Keratinocyte (primary cell): ENCODE data around the gene QSOX2. TPM values are rescaled to one million over a fixed set of nuclear protein-coding genes. Genes with fewer than 3 reads are reported as not detected.

Source experiments
- DNase-seq: peaks from one replicate; pipeline ENCODE4 v3.0.0-alpha.2; 2011; ENCODE audit warnings: low read depth, missing footprints, low spot score
- FAIRE-seq: peaks from 2 replicates; lab custom pipeline; 2011; peaks lifted over from hg19 to GRCh38; lab: Jason Lieb, UNC
- H2AFZ ChIP-seq: 2 replicates; pipeline ENCODE4 v1.6.0; 2012; ENCODE audit warnings: low read length, control low read depth, inconsistent platforms; ENCODE audit not compliant: control insufficient read depth
- H3K27ac ChIP-seq: 2 replicates; pipeline ENCODE4 v1.5.1; 2011; ENCODE audit warnings: low read length; ENCODE audit not compliant: control insufficient read depth, insufficient read depth
- H3K27me3 ChIP-seq: 3 replicates; pipeline ENCODE4 v1.6.0; 2011; ENCODE audit warnings: low read length; ENCODE audit not compliant: control insufficient read depth, insufficient read depth; ENCODE audit errors: extremely low read depth
- H3K36me3 ChIP-seq, 2 experiments: 2 replicates in 1 of 2; 3 replicates in 1 of 2; pipeline ENCODE4 v1.5.1; 2011; ENCODE audit warnings: low read length in 2 of 2, mild to moderate bottlenecking in 1 of 2; ENCODE audit not compliant: control insufficient read depth in 2 of 2, insufficient read depth in 2 of 2; ENCODE audit errors: extremely low read depth in 1 of 2
- H3K4me1 ChIP-seq: 3 replicates; pipeline ENCODE4 v1.5.1; 2011; ENCODE audit warnings: low read length; ENCODE audit not compliant: control insufficient read depth, insufficient read depth; ENCODE audit errors: extremely low read depth
- H3K4me2 ChIP-seq: 3 replicates; pipeline ENCODE4 v1.6.0; 2011; ENCODE audit warnings: low read depth, low read length; ENCODE audit not compliant: control insufficient read depth, insufficient read depth; ENCODE audit errors: extremely low read depth
- H3K4me3 ChIP-seq, 3 experiments: fragments of 200-600 bp in 1 of 3; sonication (generic) in 1 of 3; 2 replicates in 2 of 3; 3 replicates in 1 of 3; pipeline ENCODE4 v1.5.1; 2011 to 2016; ENCODE audit warnings: low read length in 3 of 3, mild to moderate bottlenecking in 3 of 3, control low read depth in 2 of 3, inconsistent platforms in 1 of 3, low read depth in 1 of 3, mixed read lengths in 1 of 3, mixed run types in 1 of 3, moderate library complexity in 1 of 3; ENCODE audit not compliant: control insufficient read depth in 2 of 3, insufficient read depth in 2 of 3; ENCODE audit errors: extremely low read depth in 1 of 3
- H3K79me2 ChIP-seq: 2 replicates; pipeline ENCODE4 v1.6.0; 2012; ENCODE audit warnings: low read length; ENCODE audit not compliant: control insufficient read depth, insufficient read depth
- H3K9ac ChIP-seq: 3 replicates; pipeline ENCODE4 v1.6.0; 2011; ENCODE audit warnings: low read length; ENCODE audit not compliant: control insufficient read depth, insufficient read depth; ENCODE audit errors: extremely low read depth
- H3K9me1 ChIP-seq: 3 replicates; pipeline ENCODE4 v1.6.0; 2011; ENCODE audit warnings: low read length; ENCODE audit not compliant: control insufficient read depth, insufficient read depth; ENCODE audit errors: extremely low read depth
- H3K9me3 ChIP-seq: 2 replicates; pipeline ENCODE4 v1.5.1; 2012; ENCODE audit warnings: low read depth, low read length; ENCODE audit not compliant: control insufficient read depth
- H4K20me1 ChIP-seq: 3 replicates; pipeline ENCODE4 v1.6.0; 2011; ENCODE audit warnings: low read length; ENCODE audit not compliant: control insufficient read depth, insufficient read depth; ENCODE audit errors: extremely low read depth
- EZH2 ChIP-seq: IDR thresholded peaks from one replicate; pipeline ENCODE4 v1.6.1; 2012; ENCODE audit warnings: inconsistent platforms, mild to moderate bottlenecking, low read length, moderate library complexity
- dilution Hi-C: fragments of 300-500 bp; cut with MboI; formaldehyde crosslinking; loops from one replicate; pipeline ENCODE4 v1.7.0; 2020; ENCODE audit warnings: low sequenced_read_pairs; ENCODE audit not compliant: extremely low pct_ligation_motif_present
- polyA plus RNA-seq, 5 experiments: library from polyadenylated mRNA; depleted of rRNA in 3 of 5; stranded (reverse) in 3 of 5; stranded (forward) in 1 of 5; unstranded in 1 of 5; fragments of >200 nt; gene quantifications; 1 replicate in 1 of 5; 2 replicates in 3 of 5; 3 replicates in 1 of 5; pipeline versions ENCODE4 v1.2.1 to v1.2.3, GENCODE V29; 2011 to 2012; ENCODE audit warnings: missing spikeins in 2 of 5, low read depth in 1 of 5, low replicate concordance in 1 of 5
- TF ChIP-seq, protein P1 (sequence below), 3 experiments: IDR thresholded peaks in 1 of 3; conservative IDR thresholded peaks in 1 of 3; optimal IDR thresholded peaks in 1 of 3; 2 replicates in 2 of 3; 3 replicates in 1 of 3; pipeline versions ENCODE3 to v1.5.1; 2011; ENCODE audit warnings: low read length in 3 of 3, mild to moderate bottlenecking in 3 of 3, moderate library complexity in 2 of 3, control low read depth in 1 of 3, inconsistent platforms in 1 of 3; ENCODE audit not compliant: insufficient read depth in 2 of 3; ENCODE audit errors: extremely low read depth in 1 of 3

QSOX2 gene
- polyA plus RNA-seq, 1 donor (not counting 4 experiments of a cell fraction or from before 2014, with no cell fraction given) = 11.9 TPM

- FAIRE-seq = no peak
- H3K9ac ChIP-seq = no peak overlapping the region
- H4K20me1 ChIP-seq = no peaks in the 10 kb centered on the region
- peaks cover 11% of the 10 kb centered on the region for H3K27me3 ChIP-seq
- no peak overlapping the region for H3K27ac ChIP-seq
- no peak overlapping the region for H3K4me3 ChIP-seq
- no peaks in the 10 kb centered on the region for H3K9me1 ChIP-seq
- no peak overlapping the region for H2AFZ ChIP-seq
- H3K79me2 ChIP-seq = no peaks in the 10 kb centered on the region
- dilution Hi-C loops = no loop called here
- TF ChIP-seq, protein P1, sequence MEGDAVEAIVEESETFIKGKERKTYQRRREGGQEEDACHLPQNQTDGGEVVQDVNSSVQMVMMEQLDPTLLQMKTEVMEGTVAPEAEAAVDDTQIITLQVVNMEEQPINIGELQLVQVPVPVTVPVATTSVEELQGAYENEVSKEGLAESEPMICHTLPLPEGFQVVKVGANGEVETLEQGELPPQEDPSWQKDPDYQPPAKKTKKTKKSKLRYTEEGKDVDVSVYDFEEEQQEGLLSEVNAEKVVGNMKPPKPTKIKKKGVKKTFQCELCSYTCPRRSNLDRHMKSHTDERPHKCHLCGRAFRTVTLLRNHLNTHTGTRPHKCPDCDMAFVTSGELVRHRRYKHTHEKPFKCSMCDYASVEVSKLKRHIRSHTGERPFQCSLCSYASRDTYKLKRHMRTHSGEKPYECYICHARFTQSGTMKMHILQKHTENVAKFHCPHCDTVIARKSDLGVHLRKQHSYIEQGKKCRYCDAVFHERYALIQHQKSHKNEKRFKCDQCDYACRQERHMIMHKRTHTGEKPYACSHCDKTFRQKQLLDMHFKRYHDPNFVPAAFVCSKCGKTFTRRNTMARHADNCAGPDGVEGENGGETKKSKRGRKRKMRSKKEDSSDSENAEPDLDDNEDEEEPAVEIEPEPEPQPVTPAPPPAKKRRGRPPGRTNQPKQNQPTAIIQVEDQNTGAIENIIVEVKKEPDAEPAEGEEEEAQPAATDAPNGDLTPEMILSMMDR (optimal IDR thresholded peaks at IDR 0.05 in 1 of 3, IDR thresholded peaks at IDR 0.05 in 1 of 3, conservative IDR thresholded peaks at IDR 0.05 in 1 of 3; ENCODE audit: extremely low read depth in 1 of 3, insufficient read depth in 2 of 3, low read length in 3 of 3) = no peak
- no peak for TF ChIP-seq EZH2
- no peak for DNase-seq
- no peaks in the 10 kb centered on the region for H3K9me3 ChIP-seq
- H3K36me3 ChIP-seq = no peaks in the 10 kb centered on the region
- H3K4me1 ChIP-seq = peaks cover 5% of the 10 kb centered on the region
- no peak overlapping the region for H3K4me2 ChIP-seq
Measured at GRCh38 chr9:136268735-136269134, 23.1 kb upstream of the QSOX2 start.

DNA sequence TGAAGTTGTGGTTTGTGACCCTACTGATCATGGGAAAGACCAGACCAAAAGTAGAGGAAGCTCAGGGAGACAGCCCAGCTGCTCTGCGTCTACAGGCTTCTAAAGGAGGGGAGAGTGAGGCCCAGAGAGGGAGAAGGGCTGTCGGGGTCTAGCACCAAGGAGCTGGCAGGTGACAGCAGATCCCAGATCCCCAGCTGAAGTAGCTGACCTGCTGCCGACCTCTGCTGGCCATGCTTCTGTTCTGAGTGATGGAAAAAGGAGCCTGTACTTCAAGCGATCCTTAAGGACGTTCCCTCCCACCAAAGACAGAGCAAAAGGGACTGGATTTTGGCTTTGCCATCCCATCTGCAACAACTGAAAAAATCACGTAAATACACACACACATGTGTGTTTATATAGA lies 22.7 kb upstream of the QSOX2 start:
- H3K4me3 ChIP-seq = no peak overlapping the region
- H3K27ac ChIP-seq = no peak overlapping the region
- H3K4me1 ChIP-seq = peaks cover 5% of the 10 kb centered on the region
- H4K20me1 ChIP-seq = no peaks in the 10 kb centered on the region
- FAIRE-seq = no peak
- dilution Hi-C loops = no loop called here
- no peaks in the 10 kb centered on the region for H3K9me1 ChIP-seq
- TF ChIP-seq, protein P1 (optimal IDR thresholded peaks at IDR 0.05 in 1 of 3, IDR thresholded peaks at IDR 0.05 in 1 of 3, conservative IDR thresholded peaks at IDR 0.05 in 1 of 3; ENCODE audit: extremely low read depth in 1 of 3, insufficient read depth in 2 of 3, low read length in 3 of 3) = no peak
- TF ChIP-seq EZH2 = no peak
- H2AFZ ChIP-seq = no peak overlapping the region
- H3K27me3 ChIP-seq = peaks cover 11% of the 10 kb centered on the region
- no peaks in the 10 kb centered on the region for H3K79me2 ChIP-seq
- H3K4me2 ChIP-seq = no peak overlapping the region
- no peaks in the 10 kb centered on the region for H3K36me3 ChIP-seq
- H3K9ac ChIP-seq = no peak overlapping the region
- H3K9me3 ChIP-seq = no peaks in the 10 kb centered on the region
- no peak for DNase-seq
